GM12891 (cell line): ENCODE results near the gene ADGRL3.

Experiments
- POLR2A ChIP-seq: IDR thresholded peaks from 2 replicates; pipeline ENCODE4 v1.6.1; 2011; ENCODE audit warnings: low read depth, low read length, control low read depth
- POLR2AphosphoS5 ChIP-seq: IDR thresholded peaks from 2 replicates; pipeline ENCODE4 v1.6.1; 2011; ENCODE audit warnings: low read depth, low read length, control low read depth
- SPI1 ChIP-seq: IDR thresholded peaks from 2 replicates; pipeline ENCODE4 v1.6.1; 2011; ENCODE audit warnings: low read depth, low read length, control low read depth
- TAF1 ChIP-seq: IDR thresholded peaks from 2 replicates; pipeline ENCODE4 v1.6.1; 2011; ENCODE audit warnings: low read depth, low read length, control low read depth

- TF ChIP-seq POLR2A, result no peak
- TF ChIP-seq POLR2AphosphoS5, result no peak
- TF ChIP-seq SPI1, result no peak
- no peak for TF ChIP-seq TAF1
These were observed 159.2 kb downstream of the ADGRL3 start for GRCh38 chr4:61359301-61359700.
